Endothelial cell of umbilical vein (primary cell): ENCODE results near the gene LENG8. TPM values are rescaled to one million over a fixed set of nuclear protein-coding genes. Genes with fewer than 3 reads are reported as not detected.
A peak's percentile ranks its signal among the peaks of the same experiment; 100 is the strongest.

Experiments
- BruUV-seq: library from RNA; stranded (reverse); fragments of 400-500 nt; replicated peaks from 2 replicates; lab custom pipeline; 2021; lab: Mats Ljungman, UMichigan
- CTCF ChIA-PET: fragments of 300-600, 350-600 bp; sonication (Branson Sonifier 250); formaldehyde crosslinking; loops from one replicate; lab custom pipeline; 2021; ENCODE audit warnings: antibody characterized with exemption, inconsistent platforms; lab: Charles Lee
- POLR2A ChIA-PET: fragments of 300-600, 350-600 bp; sonication (Branson Sonifier 250); formaldehyde crosslinking; loops from one replicate; lab custom pipeline; 2021; ENCODE audit warnings: antibody characterized with exemption, inconsistent platforms; lab: Charles Lee
- DNase-seq: peaks from one replicate; pipeline ENCODE4 v3.0.0-alpha.2; 2011; ENCODE audit warnings: low read depth, low spot score
- FAIRE-seq: peaks from 2 replicates; lab custom pipeline; 2011; peaks lifted over from hg19 to GRCh38; lab: Jason Lieb, UNC
- H2AFZ ChIP-seq: 2 replicates; pipeline ENCODE4 v1.6.0; 2012; ENCODE audit warnings: low read depth, low read length, control low read depth, inconsistent platforms
- H3K27ac ChIP-seq: 2 replicates; pipeline ENCODE4 v1.5.1; 2011; ENCODE audit warnings: low read depth, mild to moderate bottlenecking, control low read depth, low read length, moderate library complexity; ENCODE audit not compliant: insufficient read depth
- H3K27me3 ChIP-seq, 2 experiments: 2 replicates each; pipeline versions ENCODE4 v1.6.0 to v1.6.1; 2011; ENCODE audit warnings: low read length in 2 of 2, mixed read lengths in 1 of 2; ENCODE audit not compliant: control insufficient read depth in 2 of 2, insufficient read depth in 2 of 2
- H3K36me3 ChIP-seq, 2 experiments: 2 replicates in 1 of 2; 3 replicates in 1 of 2; pipeline ENCODE4 v1.5.1; 2011; ENCODE audit warnings: low read length in 2 of 2, mild to moderate bottlenecking in 1 of 2, moderate library complexity in 1 of 2; ENCODE audit not compliant: control insufficient read depth in 2 of 2, insufficient read depth in 2 of 2; ENCODE audit errors: extremely low read depth in 1 of 2
- H3K4me1 ChIP-seq: 3 replicates; pipeline ENCODE4 v1.5.1; 2011; ENCODE audit warnings: mild to moderate bottlenecking, low read length; ENCODE audit not compliant: control insufficient read depth, insufficient read depth; ENCODE audit errors: extremely low read depth
- H3K4me2 ChIP-seq: 2 replicates; pipeline ENCODE4 v1.6.1; 2011; ENCODE audit warnings: low read length, control low read depth, mixed read lengths; ENCODE audit not compliant: insufficient read depth
- H3K4me3 ChIP-seq, 3 experiments: fragments of 200-600 bp in 1 of 3; sonication (generic), shearing (Covaris generic) in 1 of 3; replicated peaks in 1 of 3; 2 replicates each; pipeline ENCODE4 v1.5.1; 2011 to 2016; ENCODE audit warnings: control low read depth in 3 of 3, low read length in 3 of 3, mild to moderate bottlenecking in 2 of 3, inconsistent platforms in 1 of 3, low read depth in 1 of 3, moderate library complexity in 1 of 3; ENCODE audit not compliant: insufficient read depth in 1 of 3
- H3K79me2 ChIP-seq: 2 replicates; pipeline ENCODE4 v1.6.0; 2012; ENCODE audit warnings: low read length, inconsistent platforms; ENCODE audit not compliant: control insufficient read depth, insufficient read depth
- H3K9ac ChIP-seq: replicated peaks from 2 replicates; pipeline ENCODE3; 2011; ENCODE audit warnings: low read length, control low read depth; ENCODE audit not compliant: insufficient read depth; ENCODE audit errors: extremely low read depth
- H3K9me1 ChIP-seq: replicated peaks from 3 replicates; pipeline ENCODE4 v1.6.0; 2011; ENCODE audit warnings: mild to moderate bottlenecking, low read length; ENCODE audit not compliant: control insufficient read depth, insufficient read depth; ENCODE audit errors: extremely low read depth
- H3K9me3 ChIP-seq: replicated peaks from 2 replicates; pipeline ENCODE4 v1.5.1; 2012; ENCODE audit warnings: low read length, inconsistent platforms; ENCODE audit not compliant: control insufficient read depth, insufficient read depth
- H4K20me1 ChIP-seq: replicated peaks from 2 replicates; pipeline ENCODE3; 2011; ENCODE audit warnings: mild to moderate bottlenecking, low read length; ENCODE audit not compliant: control insufficient read depth, insufficient read depth; ENCODE audit errors: extremely low read depth
- EZH2 ChIP-seq: IDR thresholded peaks from 2 replicates; pipeline ENCODE4 v1.6.1; 2012; ENCODE audit warnings: borderline replicate concordance, low read depth, mild to moderate bottlenecking, moderate library complexity, low read length, inconsistent platforms; ENCODE audit not compliant: severe bottlenecking
- FOS ChIP-seq: IDR thresholded peaks from 2 replicates; pipeline ENCODE4 v1.6.1; 2011; ENCODE audit warnings: mild to moderate bottlenecking, low read length, moderate library complexity, borderline replicate concordance; ENCODE audit not compliant: insufficient read depth
- GATA2 ChIP-seq: IDR thresholded peaks from 2 replicates; pipeline ENCODE4 v1.7.0; 2011; ENCODE audit warnings: low read depth, mild to moderate bottlenecking, moderate library complexity, mixed read lengths, low read length; ENCODE audit not compliant: insufficient read length, insufficient read depth
- JUN ChIP-seq: IDR thresholded peaks from 2 replicates; pipeline ENCODE4 v1.6.1; 2011; ENCODE audit warnings: borderline replicate concordance, low read depth; ENCODE audit not compliant: insufficient read length, insufficient read depth
- MYC ChIP-seq: IDR thresholded peaks from one replicate; pipeline ENCODE4 v1.6.1; 2011; ENCODE audit warnings: mild to moderate bottlenecking, low read depth, low read length
- POLR2A ChIP-seq: IDR thresholded peaks from 2 replicates; pipeline ENCODE4 v1.6.1; 2012; ENCODE audit warnings: low read depth, mild to moderate bottlenecking, control low read depth, low read length
- POLR2AphosphoS5 ChIP-seq: IDR thresholded peaks from 2 replicates; pipeline ENCODE4 v1.6.1; 2012; ENCODE audit warnings: low read depth, mild to moderate bottlenecking, control low read depth, low read length, moderate library complexity; ENCODE audit not compliant: insufficient read depth
- dilution Hi-C: fragments of 300-500 bp; cut with MboI; formaldehyde crosslinking; loops from one replicate; pipeline ENCODE4 v1.15.0; 2019; ENCODE audit warnings: low sequenced_read_pairs; ENCODE audit not compliant: extremely low pct_ligation_motif_present
- intact Hi-C: fragments of 100-400 bp; cut with micrococcal nuclease; formaldehyde crosslinking; loops from one replicate; pipeline ENCODE4 v1.10.0; 2022
- polyA plus RNA-seq, 4 experiments: library from polyadenylated mRNA; depleted of rRNA in 3 of 4; stranded (reverse) in 3 of 4; unstranded in 1 of 4; fragments of >200 nt; gene quantifications; 2 replicates each; pipeline versions ENCODE4 v1.2.1 to v1.2.3, GENCODE V29; 2011 to 2012; ENCODE audit warnings: missing spikeins in 1 of 4
- total RNA-seq: library from RNA; stranded (reverse); gene quantifications from 2 replicates; pipeline ENCODE4 v1.2.3, GENCODE V29; 2021
- TF ChIP-seq, protein P1 (sequence below), 2 donors: IDR thresholded peaks; 1 replicate in 1 of 2; 2 replicates in 1 of 2; pipeline ENCODE4 v1.5.1; 2011; ENCODE audit warnings: low read length in 2 of 2, mild to moderate bottlenecking in 2 of 2, moderate library complexity in 2 of 2, control low read depth in 1 of 2, inconsistent platforms in 1 of 2, low read depth in 1 of 2; ENCODE audit not compliant: insufficient read depth in 1 of 2; ENCODE audit errors: extremely low read depth in 1 of 2
- TF ChIP-seq, protein P2 (sequence below): IDR thresholded peaks from 2 replicates; pipeline ENCODE4 v1.6.1; 2011; ENCODE audit not compliant: insufficient read depth, insufficient read length

LENG8 gene
- total and polyA plus RNA-seq, 2 donors (not counting 3 experiments of a cell fraction or from before 2014, with no cell fraction given), result 130 to 218 TPM

DNA sequence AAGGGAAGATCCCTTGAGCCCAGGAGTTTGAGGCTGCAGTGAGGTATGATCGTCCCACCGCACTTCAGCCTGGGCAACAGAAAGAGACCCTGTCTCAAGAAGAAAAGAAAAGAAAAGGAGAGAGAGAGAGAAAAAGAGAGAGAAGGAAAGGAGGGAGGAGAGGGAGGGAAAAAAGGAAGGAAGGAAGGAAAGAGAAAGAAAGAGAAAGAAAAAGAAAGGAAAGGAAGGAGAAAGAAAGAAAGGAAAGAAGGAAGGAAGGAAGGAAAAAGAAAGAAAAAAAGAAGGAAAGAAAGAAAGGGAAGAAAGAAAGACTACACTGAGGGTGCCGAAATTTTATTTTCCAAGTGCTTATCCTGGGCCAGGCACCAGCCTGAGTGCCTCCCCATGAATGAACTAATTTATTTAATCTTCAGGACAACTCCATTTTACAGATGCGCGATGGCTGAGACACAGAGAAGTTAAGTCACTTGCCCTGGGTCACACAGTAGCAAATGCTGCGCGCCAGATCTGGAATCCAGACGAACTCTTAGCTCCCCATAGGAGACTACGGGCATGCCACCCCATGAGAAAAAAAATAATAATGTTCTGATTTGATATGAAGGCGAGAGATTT lies 21.4 kb downstream of the LENG8 start:
- peak overlapping the region; percentile 50 for H3K4me2 ChIP-seq
- H3K4me3 ChIP-seq, result peak overlapping the region in 2 of 3 experiments; percentile 58 to 59
- H3K9ac ChIP-seq, result peak overlapping the region; percentile 71
- POLR2A ChIA-PET, result no interaction called here
- FAIRE-seq (peak; percentile 46), DNase-seq (no peak)
- dilution Hi-C loops, result no loop called here
- H3K9me3 ChIP-seq, result no peaks in the 10 kb centered on the region
- intact Hi-C loops, result loop anchor here (2.0 kb wide), 1 partner anchor 280 kb away; the partner anchor contains the start of gene TSEN34
- TSS peak; percentile 74 for BruUV-seq
- H3K36me3 ChIP-seq, result no peaks in the 10 kb centered on the region
- CTCF ChIA-PET, result interaction anchor here (1.0 kb wide), 1 partner anchor 22 kb away, joined by 4 read pairs; the partner anchor contains the start of gene LENG8
- TF ChIP-seq, protein P1, sequence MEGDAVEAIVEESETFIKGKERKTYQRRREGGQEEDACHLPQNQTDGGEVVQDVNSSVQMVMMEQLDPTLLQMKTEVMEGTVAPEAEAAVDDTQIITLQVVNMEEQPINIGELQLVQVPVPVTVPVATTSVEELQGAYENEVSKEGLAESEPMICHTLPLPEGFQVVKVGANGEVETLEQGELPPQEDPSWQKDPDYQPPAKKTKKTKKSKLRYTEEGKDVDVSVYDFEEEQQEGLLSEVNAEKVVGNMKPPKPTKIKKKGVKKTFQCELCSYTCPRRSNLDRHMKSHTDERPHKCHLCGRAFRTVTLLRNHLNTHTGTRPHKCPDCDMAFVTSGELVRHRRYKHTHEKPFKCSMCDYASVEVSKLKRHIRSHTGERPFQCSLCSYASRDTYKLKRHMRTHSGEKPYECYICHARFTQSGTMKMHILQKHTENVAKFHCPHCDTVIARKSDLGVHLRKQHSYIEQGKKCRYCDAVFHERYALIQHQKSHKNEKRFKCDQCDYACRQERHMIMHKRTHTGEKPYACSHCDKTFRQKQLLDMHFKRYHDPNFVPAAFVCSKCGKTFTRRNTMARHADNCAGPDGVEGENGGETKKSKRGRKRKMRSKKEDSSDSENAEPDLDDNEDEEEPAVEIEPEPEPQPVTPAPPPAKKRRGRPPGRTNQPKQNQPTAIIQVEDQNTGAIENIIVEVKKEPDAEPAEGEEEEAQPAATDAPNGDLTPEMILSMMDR (IDR thresholded peaks at IDR 0.05; ENCODE audit: extremely low read depth in 1 of 2, insufficient read depth in 1 of 2, low read depth in 1 of 2, low read length in 2 of 2), result no peak
- TF ChIP-seq FOS (no peak), POLR2A (no peak), JUN (no peak), EZH2 (no peak), MYC (no peak), GATA2 (no peak), POLR2AphosphoS5 (no peak)
- TF ChIP-seq, protein P2, sequence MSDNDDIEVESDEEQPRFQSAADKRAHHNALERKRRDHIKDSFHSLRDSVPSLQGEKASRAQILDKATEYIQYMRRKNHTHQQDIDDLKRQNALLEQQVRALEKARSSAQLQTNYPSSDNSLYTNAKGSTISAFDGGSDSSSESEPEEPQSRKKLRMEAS, result no peak
- H3K79me2 ChIP-seq, result peaks cover 1% of the 10 kb centered on the region
- H3K9me1 ChIP-seq, result no peaks in the 10 kb centered on the region
- peaks cover 35% of the 10 kb centered on the region for H3K4me1 ChIP-seq
- no peak overlapping the region for H2AFZ ChIP-seq
- no peaks in the 10 kb centered on the region for H4K20me1 ChIP-seq
- H3K27ac ChIP-seq, result peak overlapping the region; percentile 88
- H3K27me3 ChIP-seq, result no peaks in the 10 kb centered on the region
